ENCODE data around the gene COL12A1.

COL12A1 gene

GRCh38 chr6:75206576-75207342, 906 bp upstream of the COL12A1 start:
- TF ChIP-seq, protein P1, sequence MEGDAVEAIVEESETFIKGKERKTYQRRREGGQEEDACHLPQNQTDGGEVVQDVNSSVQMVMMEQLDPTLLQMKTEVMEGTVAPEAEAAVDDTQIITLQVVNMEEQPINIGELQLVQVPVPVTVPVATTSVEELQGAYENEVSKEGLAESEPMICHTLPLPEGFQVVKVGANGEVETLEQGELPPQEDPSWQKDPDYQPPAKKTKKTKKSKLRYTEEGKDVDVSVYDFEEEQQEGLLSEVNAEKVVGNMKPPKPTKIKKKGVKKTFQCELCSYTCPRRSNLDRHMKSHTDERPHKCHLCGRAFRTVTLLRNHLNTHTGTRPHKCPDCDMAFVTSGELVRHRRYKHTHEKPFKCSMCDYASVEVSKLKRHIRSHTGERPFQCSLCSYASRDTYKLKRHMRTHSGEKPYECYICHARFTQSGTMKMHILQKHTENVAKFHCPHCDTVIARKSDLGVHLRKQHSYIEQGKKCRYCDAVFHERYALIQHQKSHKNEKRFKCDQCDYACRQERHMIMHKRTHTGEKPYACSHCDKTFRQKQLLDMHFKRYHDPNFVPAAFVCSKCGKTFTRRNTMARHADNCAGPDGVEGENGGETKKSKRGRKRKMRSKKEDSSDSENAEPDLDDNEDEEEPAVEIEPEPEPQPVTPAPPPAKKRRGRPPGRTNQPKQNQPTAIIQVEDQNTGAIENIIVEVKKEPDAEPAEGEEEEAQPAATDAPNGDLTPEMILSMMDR (IDR thresholded peaks at IDR 0.05; ENCODE audit: borderline replicate concordance, insufficient read depth, low read depth, low read length), result no peak
- H3K4me3 ChIP-seq (ENCODE audit: low read depth, low read length), result no peak overlapping the region

GRCh38 chr6:75204959-75205775, 686 bp downstream of the COL12A1 start:
- no peak overlapping the region for H3K4me3 ChIP-seq (ENCODE audit: low read depth, low read length)
- TF ChIP-seq, protein P1 (IDR thresholded peaks at IDR 0.05; ENCODE audit: borderline replicate concordance, insufficient read depth, low read depth, low read length), result no peak

- TF ChIP-seq, protein P1 (IDR thresholded peaks at IDR 0.05; ENCODE audit: borderline replicate concordance, insufficient read depth, low read depth, low read length), result peak; percentile 41
- H3K4me3 ChIP-seq (ENCODE audit: low read depth, low read length), result no peak overlapping the region
Observed at GRCh38 chr6:75204217-75204958, 1.5 kb downstream of the COL12A1 start.

- H3K4me3 ChIP-seq (ENCODE audit: low read depth, low read length), result no peak overlapping the region
Observed at GRCh38 chr6:75203721-75204120, 2.1 kb downstream of the COL12A1 start.

GRCh38 chr6:75202676-75203131, 3.1 kb downstream of the COL12A1 start:
- H3K4me3 ChIP-seq (ENCODE audit: low read depth, low read length), result no peak overlapping the region
- TF ChIP-seq, protein P1 (IDR thresholded peaks at IDR 0.05; ENCODE audit: borderline replicate concordance, insufficient read depth, low read depth, low read length), result no peak

More at GRCh38 chr6:75203721-75204120, 2.1 kb downstream of the COL12A1 start:
- TF ChIP-seq, protein P1 (IDR thresholded peaks at IDR 0.05; ENCODE audit: borderline replicate concordance, insufficient read depth, low read depth, low read length), result no peak

- TF ChIP-seq, protein P1 (IDR thresholded peaks at IDR 0.05; ENCODE audit: borderline replicate concordance, insufficient read depth, low read depth, low read length), result no peak
- H3K4me3 ChIP-seq (ENCODE audit: low read depth, low read length), result no peak overlapping the region
Observed at GRCh38 chr6:75201901-75202672, 3.8 kb downstream of the COL12A1 start.
